ENCODE results near the gene POLE2.
"Not testable (repeated sequence)": the region's sequence is repeated elsewhere in the genome, so short reads cannot be mapped to it uniquely, and the experiment has no call there.

POLE2 gene

GRCh38 chr14:49619273-49619672 lies 68.7 kb downstream of the POLE2 start:
- not testable (repeated sequence) for DNase-seq

GRCh38 chr14:49617852-49618519 lies 70.0 kb downstream of the POLE2 start:
- DNase-seq = no peak

DNA sequence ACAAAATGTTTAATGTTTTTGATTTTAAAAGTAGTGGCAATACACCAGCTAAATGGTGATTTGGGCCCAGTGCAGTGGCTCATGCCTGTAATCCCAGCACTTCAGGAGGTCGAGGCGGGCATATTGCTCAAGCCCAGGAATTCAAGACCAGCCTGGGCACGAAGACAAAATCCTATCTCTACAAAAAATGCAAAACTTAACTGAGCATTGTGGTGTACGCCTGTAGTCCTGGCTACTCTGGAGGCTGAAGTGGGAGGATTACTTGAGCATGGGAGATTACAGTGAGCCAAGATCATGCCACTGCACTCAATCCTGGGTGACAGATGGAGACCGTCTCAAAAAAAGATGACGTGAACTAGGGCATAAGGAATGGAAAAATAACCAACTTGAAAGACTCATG lies 72.2 kb downstream of the POLE2 start:
- DNase-seq = no peak

DNA sequence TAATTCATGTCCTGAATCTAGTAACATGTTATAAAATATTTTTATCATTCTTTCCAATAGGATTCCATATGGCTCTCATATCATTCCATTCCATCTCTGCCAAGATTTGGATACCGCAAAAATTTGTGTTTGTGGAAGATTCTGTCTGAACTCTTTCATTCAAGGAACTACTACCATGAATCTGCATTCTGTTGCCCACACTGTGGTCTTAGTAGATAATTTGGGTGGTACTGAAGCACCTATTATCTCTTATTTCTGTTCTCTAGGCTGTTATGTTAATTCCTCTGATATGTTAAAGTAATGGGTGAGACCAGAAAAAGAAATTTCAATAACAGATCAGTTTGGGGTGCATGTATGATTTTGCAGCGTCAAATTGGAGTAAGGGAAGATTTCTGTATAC lies 73.8 kb downstream of the POLE2 start:
- DNase-seq = no peak

DNA sequence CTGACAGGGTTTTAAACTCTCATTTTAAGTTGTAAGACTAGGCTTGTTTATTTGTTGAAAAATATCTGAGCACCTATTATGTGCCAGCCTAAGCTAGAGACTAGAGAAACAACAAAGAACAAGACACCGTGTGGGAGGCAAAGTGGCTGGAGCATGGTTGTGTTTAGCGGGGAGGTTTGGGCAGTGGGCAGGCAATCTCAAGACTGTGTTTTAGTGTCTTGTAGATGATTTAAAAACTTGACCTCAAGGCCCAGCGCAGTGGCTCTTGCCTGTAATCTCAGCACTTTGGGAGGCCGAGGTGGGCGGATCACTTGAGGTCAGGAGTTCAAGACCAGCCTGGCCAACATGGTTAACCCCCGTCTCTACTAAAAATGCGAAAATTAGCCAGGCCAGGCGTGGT lies 75.3 kb downstream of the POLE2 start:
- no peak for DNase-seq

DNA sequence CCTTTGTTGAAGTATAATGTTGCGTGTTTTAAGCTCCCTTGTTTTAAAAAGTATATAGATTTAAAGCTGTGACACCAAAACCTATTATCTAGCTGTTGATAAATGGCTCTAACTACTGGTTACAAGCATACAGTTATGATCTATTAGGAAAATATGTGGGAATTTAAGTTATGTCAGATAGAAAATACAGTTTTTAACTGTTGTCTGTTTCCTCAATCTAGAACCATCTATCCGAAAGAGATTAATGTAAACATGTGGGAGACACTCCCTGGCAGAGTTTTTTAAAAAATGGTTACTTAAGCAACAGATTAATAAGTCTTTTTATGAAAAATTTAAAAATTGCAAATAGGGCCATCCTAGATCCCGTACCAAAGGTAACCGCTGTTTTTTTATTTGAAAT lies 75.8 kb downstream of the POLE2 start:
- DNase-seq = no peak

DNA sequence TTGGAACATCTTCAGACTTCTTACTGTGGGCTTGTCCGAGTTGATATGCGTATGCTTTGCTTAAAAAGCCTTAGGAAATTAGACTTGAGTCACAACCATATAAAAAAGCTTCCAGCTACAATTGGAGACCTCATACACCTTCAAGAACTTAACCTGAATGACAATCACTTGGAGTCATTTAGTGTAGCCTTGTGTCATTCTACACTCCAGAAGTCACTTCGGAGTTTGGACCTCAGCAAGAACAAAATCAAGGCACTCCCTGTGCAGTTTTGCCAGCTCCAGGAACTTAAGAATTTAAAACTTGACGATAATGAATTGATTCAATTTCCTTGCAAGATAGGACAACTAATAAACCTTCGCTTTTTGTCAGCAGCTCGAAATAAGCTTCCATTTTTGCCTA lies 80.4 kb downstream of the POLE2 start:
- DNase-seq = no peak

DNA sequence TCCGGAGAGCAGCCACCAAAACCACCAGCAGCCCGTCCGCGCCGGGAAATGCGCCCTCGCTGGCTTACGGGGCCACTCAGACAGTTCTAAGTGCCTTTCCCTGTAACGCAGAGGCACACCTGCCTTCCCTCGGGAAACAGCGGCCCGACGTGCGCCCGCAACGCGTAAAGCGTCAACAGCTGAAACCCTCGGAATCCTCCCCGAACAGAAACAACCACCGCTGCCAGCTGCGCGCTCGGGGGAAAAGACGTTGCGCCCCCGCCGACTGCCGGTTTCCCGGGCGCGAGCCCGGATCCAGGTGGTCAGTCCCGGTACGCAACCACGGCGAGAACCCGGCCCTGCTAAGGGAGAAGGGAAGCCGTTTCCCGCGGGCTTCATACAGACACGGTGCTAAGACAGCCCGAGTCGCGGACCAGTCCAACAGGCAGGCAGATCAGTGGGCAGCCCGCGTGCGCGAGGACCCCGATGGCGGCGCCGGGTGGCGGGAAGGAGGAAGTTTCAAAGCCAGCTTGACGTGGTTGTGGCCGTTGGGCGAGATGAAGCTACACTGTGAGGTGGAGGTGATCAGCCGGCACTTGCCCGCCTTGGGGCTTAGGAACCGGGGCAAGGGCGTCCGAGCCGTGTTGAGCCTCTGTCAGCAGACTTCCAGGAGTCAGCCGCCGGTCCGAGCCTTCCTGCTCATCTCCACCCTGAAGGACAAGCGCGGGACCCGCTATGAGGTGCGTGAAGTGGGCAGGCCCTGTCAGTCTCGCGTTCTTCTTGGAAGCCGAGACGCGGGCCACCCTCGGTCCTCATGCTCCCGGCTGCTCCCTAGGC lies 89.3 kb downstream of the POLE2 start, which contains the start of gene LRR1:
TSS of gene LRR1 (plus strand) at position 456 of the 816 bp plus-strand sequence. CDS start at position 537, 81 bp downstream.
- peak; percentile 67 to 88 (median 75) for DNase-seq

GRCh38 chr14:49598189-49598484 lies 89.9 kb downstream of the POLE2 start:
- DNase-seq = no peak

- no peak for DNase-seq
These were observed 93.5 kb downstream of the POLE2 start for GRCh38 chr14:49594347-49595091.

All from T-helper 1 cell (primary cell).